H1 (cell line): Measurements from ENCODE around the gene ZNF609. TPM values are rescaled to one million over a fixed set of nuclear protein-coding genes. Genes with fewer than 3 reads are reported as not detected.

Experiments used
- CTCF ChIA-PET: fragments of 300-600 bp; sonication (Branson Sonifier 250); formaldehyde crosslinking; loops from one replicate; lab custom pipeline; 2021; ENCODE audit not compliant: partially characterized antibody; lab: Charles Lee
- POLR2A ChIA-PET: fragments of 300-600 bp; sonication (Branson Sonifier 250); formaldehyde crosslinking; loops from one replicate; lab custom pipeline; 2021; ENCODE audit warnings: inconsistent platforms; ENCODE audit not compliant: partially characterized antibody; lab: Charles Lee
- DNase-seq, 2 experiments: peaks; one replicate each; pipeline versions ENCODE4 v3.0.0 to v3.0.0-alpha.2; 2010 to 2022; ENCODE audit warnings: low spot score in 2 of 2, low read depth in 1 of 2, mixed read lengths in 1 of 2
- FAIRE-seq: peaks from 2 replicates; lab custom pipeline; 2011; peaks lifted over from hg19 to GRCh38; lab: Jason Lieb, UNC
- H2AFZ ChIP-seq: 2 replicates; pipeline ENCODE4 v1.8.1; 2012; ENCODE audit warnings: low read length, inconsistent platforms
- H2AK5ac ChIP-seq: 2 replicates; pipeline ENCODE4 v1.6.1; 2013; ENCODE audit warnings: low read depth, low read length
- H2BK120ac ChIP-seq: replicated peaks from 2 replicates; pipeline ENCODE3; 2013; ENCODE audit warnings: low read depth, low read length, inconsistent platforms
- H2BK12ac ChIP-seq: 2 replicates; pipeline ENCODE4 v1.6.1; 2013; ENCODE audit warnings: low read depth, low read length
- H2BK15ac ChIP-seq: 2 replicates; pipeline ENCODE4 v1.6.1; 2013; ENCODE audit warnings: low read length
- H2BK20ac ChIP-seq: 2 replicates; pipeline ENCODE4 v1.6.1; 2013; ENCODE audit warnings: low read length
- H2BK5ac ChIP-seq: 2 replicates; pipeline ENCODE4 v1.6.1; 2013; ENCODE audit warnings: low read depth, low read length
- H3K14ac ChIP-seq: 2 replicates; pipeline ENCODE4 v1.6.1; 2013; ENCODE audit warnings: inconsistent platforms; ENCODE audit not compliant: insufficient read length
- H3K18ac ChIP-seq: 2 replicates; pipeline ENCODE4 v1.6.1; 2013; ENCODE audit warnings: low read length; ENCODE audit errors: extremely low read depth
- H3K23ac ChIP-seq: 2 replicates; pipeline ENCODE4 v1.6.1; 2013; ENCODE audit warnings: inconsistent platforms; ENCODE audit not compliant: insufficient read length
- H3K23me2 ChIP-seq: 2 replicates; pipeline ENCODE4 v1.6.1; 2013; ENCODE audit warnings: low read depth, low read length
- H3K27ac ChIP-seq: 2 replicates; pipeline ENCODE4 v1.6.1; 2011; ENCODE audit warnings: low read depth, low read length, inconsistent platforms
- H3K27me3 ChIP-seq, 4 experiments: replicated peaks in 1 of 4; 1 replicate in 1 of 4; 2 replicates in 3 of 4; pipeline versions ENCODE4 v1.6.1 to v1.8.1; 2011 to 2013; ENCODE audit warnings: low read length in 3 of 4, mild to moderate bottlenecking in 3 of 4, inconsistent platforms in 2 of 4, mixed read lengths in 2 of 4, moderate library complexity in 1 of 4; ENCODE audit not compliant: control insufficient read depth in 3 of 4, insufficient read depth in 3 of 4; ENCODE audit errors: extremely low read depth in 1 of 4
- H3K36me3 ChIP-seq, 4 experiments: 2 replicates each; pipeline versions ENCODE4 v1.6.1 to v1.8.1; 2011 to 2013; ENCODE audit warnings: mild to moderate bottlenecking in 4 of 4, low read length in 3 of 4, moderate library complexity in 2 of 4, control low read depth in 1 of 4, inconsistent platforms in 1 of 4; ENCODE audit not compliant: insufficient read depth in 4 of 4, control insufficient read depth in 2 of 4
- H3K4ac ChIP-seq: replicated peaks from 2 replicates; pipeline ENCODE3; 2013; ENCODE audit warnings: low read length, low read depth, mixed read lengths, inconsistent platforms; ENCODE audit not compliant: insufficient read length
- H3K4me1 ChIP-seq, 4 experiments: replicated peaks in 1 of 4; 1 replicate in 1 of 4; 2 replicates in 3 of 4; pipeline versions ENCODE4 v1.6.1 to v1.8.1; 2011 to 2013; ENCODE audit warnings: low read length in 3 of 4, inconsistent platforms in 2 of 4, mixed read lengths in 1 of 4; ENCODE audit not compliant: insufficient read depth in 4 of 4, control insufficient read depth in 3 of 4
- H3K4me2 ChIP-seq, 2 experiments: 2 replicates each; pipeline versions ENCODE4 v1.6.1 to v1.8.1; 2011 to 2013; ENCODE audit warnings: low read depth in 2 of 2, low read length in 2 of 2, control low read depth in 1 of 2, inconsistent platforms in 1 of 2, mild to moderate bottlenecking in 1 of 2; ENCODE audit not compliant: insufficient read depth in 1 of 2
- H3K4me3 ChIP-seq, 4 experiments: fragments of 200-600, 300-600 bp in 1 of 4; sonication (generic), shearing (Covaris generic), sonication (Bioruptor Twin) in 1 of 4; 2 replicates each; pipeline versions ENCODE4 v1.5.1 to v1.8.1; 2011 to 2016; ENCODE audit warnings: low read length in 4 of 4, low read depth in 3 of 4, control low read depth in 2 of 4, inconsistent platforms in 2 of 4, mild to moderate bottlenecking in 2 of 4, mixed read lengths in 1 of 4, moderate library complexity in 1 of 4; ENCODE audit not compliant: insufficient read depth in 2 of 4; ENCODE audit errors: extremely low read depth in 1 of 4
- H3K56ac ChIP-seq: replicated peaks from 2 replicates; pipeline ENCODE3; 2013; ENCODE audit warnings: low read depth, mild to moderate bottlenecking, mixed read lengths, low read length, inconsistent platforms; ENCODE audit not compliant: insufficient read length
- H3K79me1 ChIP-seq: 2 replicates; pipeline ENCODE4 v1.6.1; 2013; ENCODE audit warnings: low read depth, low read length, control low read depth
- H3K79me2 ChIP-seq, 2 experiments: 2 replicates each; pipeline versions ENCODE4 v1.6.1 to v1.8.1; 2012 to 2013; ENCODE audit warnings: low read length in 2 of 2, mild to moderate bottlenecking in 2 of 2, inconsistent platforms in 1 of 2; ENCODE audit not compliant: insufficient read depth in 2 of 2, control insufficient read depth in 1 of 2
- H3K9ac ChIP-seq, 4 experiments: replicated peaks in 1 of 4; 1 replicate in 1 of 4; 2 replicates in 3 of 4; pipeline versions ENCODE4 v1.6.1 to v1.8.1; 2011 to 2013; ENCODE audit warnings: low read depth in 3 of 4, low read length in 3 of 4, control low read depth in 2 of 4, mild to moderate bottlenecking in 2 of 4, moderate library complexity in 2 of 4, inconsistent platforms in 1 of 4; ENCODE audit errors: extremely low read depth in 1 of 4
- H3K9me3 ChIP-seq, 2 experiments: 2 replicates each; pipeline versions ENCODE4 v1.6.1 to v1.8.1; 2012 to 2013; ENCODE audit warnings: mild to moderate bottlenecking in 2 of 2, moderate library complexity in 2 of 2, control low read depth in 1 of 2, inconsistent platforms in 1 of 2, low read depth in 1 of 2, low read length in 1 of 2, mixed read lengths in 1 of 2; ENCODE audit not compliant: insufficient read depth in 2 of 2
- H4K20me1 ChIP-seq, 2 experiments: replicated peaks in 1 of 2; 2 replicates each; pipeline versions ENCODE3 to v1.8.1; 2011 to 2013; ENCODE audit warnings: inconsistent platforms in 2 of 2, low read length in 2 of 2, mild to moderate bottlenecking in 1 of 2; ENCODE audit not compliant: insufficient read depth in 2 of 2, control insufficient read depth in 1 of 2
- H4K5ac ChIP-seq: 2 replicates; pipeline ENCODE4 v1.6.1; 2013; ENCODE audit warnings: low read length, low read depth, mixed read lengths, inconsistent platforms; ENCODE audit not compliant: insufficient read length
- H4K8ac ChIP-seq: 2 replicates; pipeline ENCODE4 v1.8.0; 2013; ENCODE audit warnings: mild to moderate bottlenecking, moderate library complexity, low read length, inconsistent platforms; ENCODE audit not compliant: insufficient read depth; ENCODE audit errors: extremely low read depth
- H4K91ac ChIP-seq: replicated peaks from 2 replicates; pipeline ENCODE3; 2013; ENCODE audit warnings: low read length, mixed read lengths, inconsistent platforms; ENCODE audit not compliant: insufficient read length
- BCL11A ChIP-seq, 2 experiments: IDR thresholded peaks; one replicate each; pipeline ENCODE4 v1.6.1; 2011; ENCODE audit warnings: low read depth in 2 of 2, low read length in 2 of 2, mild to moderate bottlenecking in 2 of 2
- CBX5 ChIP-seq: fragments of 300-800, 300-1000 bp; sonication (generic); IDR thresholded peaks from 2 replicates; pipeline ENCODE4 v1.7.1; 2016; ENCODE audit warnings: antibody characterized with exemption, low read length, low read depth
- CHD1 ChIP-seq: IDR thresholded peaks from 2 replicates; pipeline ENCODE4 v1.6.1; 2012; ENCODE audit warnings: low read depth, low read length, improper control_type of control experiment
- CREB1 ChIP-seq: IDR thresholded peaks from 2 replicates; pipeline ENCODE4 v1.6.1; 2012; ENCODE audit warnings: inconsistent platforms
- KDM4A ChIP-seq: IDR thresholded peaks from one replicate; pipeline ENCODE4 v1.7.1; 2012; ENCODE audit warnings: low read depth, mild to moderate bottlenecking, moderate library complexity, low read length, inconsistent platforms; ENCODE audit not compliant: severe bottlenecking
- SP1 ChIP-seq: IDR thresholded peaks from 2 replicates; pipeline ENCODE4 v1.6.1; 2011; ENCODE audit warnings: low read depth, low read length
- SP4 ChIP-seq: IDR thresholded peaks from 2 replicates; pipeline ENCODE4 v1.6.1; 2012; ENCODE audit warnings: low read length, inconsistent platforms
- TAF7 ChIP-seq: optimal IDR thresholded peaks from 2 replicates; pipeline ENCODE3; 2011; ENCODE audit warnings: low read depth, mild to moderate bottlenecking, inconsistent platforms, low read length, moderate library complexity, borderline replicate concordance
- TBP ChIP-seq: IDR thresholded peaks from 2 replicates; pipeline ENCODE4 v1.6.1; 2011; ENCODE audit warnings: low read depth, low read length, improper control_type of control experiment
- TCF12 ChIP-seq: IDR thresholded peaks from 2 replicates; pipeline ENCODE4 v1.6.1; 2011; ENCODE audit warnings: low read depth, mild to moderate bottlenecking, low read length
- polyA plus RNA-seq, 7 experiments: library from polyadenylated mRNA; depleted of rRNA in 3 of 7; stranded (reverse) in 5 of 7; unstranded in 2 of 7; fragments of >200 nt in 5 of 7; fragments of 200-250 nt in 2 of 7; gene quantifications; 1 replicate in 5 of 7; 2 replicates in 1 of 7; 4 replicates in 1 of 7; pipeline versions ENCODE4 v1.2.1 to v1.2.3, GENCODE V29; 2011 to 2013; ENCODE audit warnings: missing spikeins in 2 of 7, mixed read lengths in 2 of 7
- total RNA-seq: library from RNA; stranded (reverse); fragmentation: NEBNext Ultra II Directional; extraction: Animal tissue kit (Norgen Biotek cat#: 25700); gene quantifications from 2 replicates; pipeline ENCODE4 v1.2.1, GENCODE V29; 2021

The ZNF609 gene
- total and polyA plus RNA-seq, 2 of the 8 experiments (the other 6 are each of a cell fraction or from before 2014, with no cell fraction given): 15.5 to 47.8 TPM

DNA sequence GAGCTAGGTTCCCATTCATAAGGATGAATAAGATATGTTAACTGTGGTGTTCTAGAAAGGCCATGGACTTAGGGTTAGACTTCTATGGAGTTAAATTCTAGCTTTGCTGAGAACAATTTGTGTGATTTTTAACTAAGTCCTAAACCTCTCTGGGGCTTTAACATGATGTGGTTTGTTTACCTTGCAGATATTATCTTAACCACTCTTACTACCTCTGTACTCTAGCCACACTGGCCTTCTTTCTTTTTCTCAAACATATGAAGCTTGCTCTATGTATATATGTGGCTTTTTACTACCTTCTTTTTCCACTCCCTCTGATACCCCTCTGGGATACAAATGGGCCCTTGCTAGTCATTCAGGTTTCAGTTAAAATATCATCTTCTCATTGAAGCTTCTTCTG lies 108.4 kb downstream of the ZNF609 start:
- Histone ChIP-seq H2BK12ac (no peak overlapping the region), H3K18ac (no peak overlapping the region), H2BK20ac (no peak overlapping the region), H3K4me3 (no peak overlapping the region), H2BK15ac (no peak overlapping the region), H3K23me2 (no peaks in the 10 kb centered on the region; the same call in 1 of the 2 replicates), H2AK5ac (no peak overlapping the region), H3K27ac (no peak overlapping the region), H4K20me1 (peaks cover 2 to 6% of the 10 kb centered on the region in 2 experiments), H3K56ac (no peak overlapping the region), H3K79me1 (peaks cover 4% of the 10 kb centered on the region; the same call in 1 of the 2 replicates), H4K91ac (no peak overlapping the region), H3K14ac (no peak overlapping the region), H3K4me1 (peaks cover 0 to 5% (median 2%) of the 10 kb centered on the region in 4 experiments; a peak in 3 of 7 replicates), H3K9me3 (no peaks in the 10 kb centered on the region), H3K36me3 (no peaks in the 10 kb centered on the region), H3K23ac (no peak overlapping the region), H2BK120ac (no peak overlapping the region), H3K4ac (no peak overlapping the region), H2AFZ (no peak overlapping the region), H2BK5ac (no peak overlapping the region), H3K4me2 (no peak overlapping the region), H3K27me3 (no peaks in the 10 kb centered on the region), H4K8ac (no peak overlapping the region), H4K5ac (no peak overlapping the region), H3K79me2 (peaks cover 6 to 85% of the 10 kb centered on the region in 2 experiments), H3K9ac (no peak overlapping the region)
- TF ChIP-seq CREB1 (no peak), KDM4A (no peak), TBP (no peak), TAF7 (no peak), TCF12 (no peak), CBX5 (no peak), CHD1 (no peak), SP4 (no peak), BCL11A (IDR thresholded peaks at IDR 0.05; ENCODE audit: low read depth in 2 of 2, low read length in 2 of 2) (no peak), SP1 (no peak)
- no peak for FAIRE-seq
- CTCF ChIA-PET: interaction anchor here (0.6 to 1.1 kb wide), 4 partner anchors 15 to 118 kb away, joined by 3 to 4 read pairs (median 4); no protein-coding TSS in a partner anchor
- POLR2A ChIA-PET: no interaction called here
- no peak for DNase-seq
